B cell (primary cell): ENCODE measurements around the gene RAB6B.

Source experiments
- EZH2 ChIP-seq: IDR thresholded peaks from 2 replicates; pipeline ENCODE4 v1.6.1; 2012; ENCODE audit warnings: borderline replicate concordance, low read depth, mild to moderate bottlenecking, moderate library complexity, low read length; ENCODE audit not compliant: insufficient read depth, poor library complexity, severe bottlenecking
- TF ChIP-seq, protein P1 (sequence below): fragments of 200-600 bp; IDR thresholded peaks from one replicate; pipeline ENCODE4 v1.8.0; 2022; ENCODE audit warnings: antibody characterized with exemption, mild to moderate bottlenecking

DNA sequence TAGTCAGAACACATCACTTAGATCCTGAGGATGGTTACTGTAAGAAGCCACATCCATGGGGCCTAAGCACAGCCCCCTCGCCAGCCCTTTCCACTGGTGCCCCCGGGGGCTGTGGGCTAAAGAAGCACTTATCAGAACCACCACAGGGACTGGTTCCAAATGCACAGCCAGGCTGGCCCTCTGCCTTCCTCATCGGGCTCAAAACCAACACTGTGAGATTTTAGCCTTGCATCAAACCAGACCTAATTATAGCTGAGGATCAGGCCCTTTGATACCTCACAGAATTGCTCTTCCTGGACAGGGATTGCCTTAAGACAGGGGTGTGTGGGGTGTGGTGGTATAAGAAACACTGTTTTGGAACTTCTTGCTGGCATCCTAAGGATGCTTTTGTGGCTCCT is 66.4 kb downstream of the RAB6B start:
- TF ChIP-seq, protein P1, sequence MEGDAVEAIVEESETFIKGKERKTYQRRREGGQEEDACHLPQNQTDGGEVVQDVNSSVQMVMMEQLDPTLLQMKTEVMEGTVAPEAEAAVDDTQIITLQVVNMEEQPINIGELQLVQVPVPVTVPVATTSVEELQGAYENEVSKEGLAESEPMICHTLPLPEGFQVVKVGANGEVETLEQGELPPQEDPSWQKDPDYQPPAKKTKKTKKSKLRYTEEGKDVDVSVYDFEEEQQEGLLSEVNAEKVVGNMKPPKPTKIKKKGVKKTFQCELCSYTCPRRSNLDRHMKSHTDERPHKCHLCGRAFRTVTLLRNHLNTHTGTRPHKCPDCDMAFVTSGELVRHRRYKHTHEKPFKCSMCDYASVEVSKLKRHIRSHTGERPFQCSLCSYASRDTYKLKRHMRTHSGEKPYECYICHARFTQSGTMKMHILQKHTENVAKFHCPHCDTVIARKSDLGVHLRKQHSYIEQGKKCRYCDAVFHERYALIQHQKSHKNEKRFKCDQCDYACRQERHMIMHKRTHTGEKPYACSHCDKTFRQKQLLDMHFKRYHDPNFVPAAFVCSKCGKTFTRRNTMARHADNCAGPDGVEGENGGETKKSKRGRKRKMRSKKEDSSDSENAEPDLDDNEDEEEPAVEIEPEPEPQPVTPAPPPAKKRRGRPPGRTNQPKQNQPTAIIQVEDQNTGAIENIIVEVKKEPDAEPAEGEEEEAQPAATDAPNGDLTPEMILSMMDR = no peak
- TF ChIP-seq EZH2 = no peak
